Pancreas (tissue), 10 donors: ENCODE measurements around the gene CAMSAP1. TPM values are rescaled to one million over a fixed set of nuclear protein-coding genes. Genes with fewer than 3 reads are reported as not detected.

Source experiments
- ATAC-seq, 4 donors: fragments of 200-7000 bp; cut with Tn5 transposase; one replicate each; pipeline versions ENCODE4 v1.8.0 to v1.9.1; 2020; ENCODE audit warnings: mild to moderate bottlenecking in 4 of 4, moderate library complexity in 4 of 4
- DNase-seq, 6 donors: peaks; one replicate each; pipeline ENCODE4 v3.0.0-alpha.2; 2020
- FAIRE-seq: peaks from 2 replicates; lab custom pipeline; 2012; peaks lifted over from hg19 to GRCh38; lab: Jason Lieb, UNC
- H3K27ac ChIP-seq, 4 donors: fragments of 200-600 bp; sonication (generic); 1 replicate in 3 of 4; 2 replicates in 1 of 4; pipeline versions ENCODE4 v1.5.0 to v1.8.0; 2020
- H3K27me3 ChIP-seq, 4 donors: fragments of 200-600 bp; one replicate each; pipeline ENCODE4 v1.8.0; 2021
- H3K36me3 ChIP-seq, 3 donors: fragments of 200-600 bp; sonication (generic) in 1 of 3; one replicate each; pipeline versions ENCODE4 v1.5.0 to v1.8.0; 2020 to 2021
- H3K4me1 ChIP-seq, 3 donors: fragments of 200-600 bp; one replicate each; pipeline ENCODE4 v1.8.0; 2021
- H3K4me3 ChIP-seq, 4 donors: fragments of 200-600 bp; sonication (generic) in 2 of 4; one replicate each; pipeline versions ENCODE4 v1.5.0 to v1.8.0; 2020 to 2021
- H3K9me3 ChIP-seq, 4 donors: fragments of 200-600 bp; one replicate each; pipeline ENCODE4 v1.8.0; 2021
- WGBS, 2 donors: extraction: QIAGEN DNeasy Blood & Tissue Kit; methylation state at CpG; one replicate each; pipeline ENCODE4 v1.1.7; 2013; 5-methylcytosine and 5-hydroxymethylcytosine counted together
- intact Hi-C, 3 donors: fragments of 100-400 bp; cut with DNase I; formaldehyde crosslinking; loops; one replicate each; pipeline versions ENCODE4 v1.11.1 to v1.14.2; 2022
- polyA plus RNA-seq, 2 donors: library from polyadenylated mRNA; stranded (reverse); fragments of 200-250 nt; gene quantifications; one replicate each; pipeline ENCODE4 v1.2.3, GENCODE V29; 2013
- total RNA-seq, 6 donors: library from RNA; stranded (reverse); fragmentation: NEBNext Ultra II Directional in 4 of 6; extraction: Animal tissue kit (Norgen Biotek cat#: 25700) in 4 of 6; gene quantifications; one replicate each; pipeline versions ENCODE4 v1.2.1 to v1.2.4, GENCODE V29; 2021 to 2023
- TF ChIP-seq, protein P1 (sequence below), 4 donors: fragments of 200-600 bp; sonication (generic) in 3 of 4; IDR thresholded peaks; one replicate each; pipeline versions ENCODE4 v1.5.0 to v1.8.0; 2021; ENCODE audit warnings: antibody characterized with exemption in 4 of 4
- donor health status: healthy with polysubstance abuse.
- donor health status: DM: no; HTN: no; CAD: no; lungs with moderate emphysema.
- donor health status: DM: no; HTN: no; CAD: no.
- donor health status: control.
- donor health status: control.
- donor health status: Bipolar disorder and iron deficiency.
- donor health status: DM: yes; HTN: yes; CAD: no.
- donor health status: DM: no; HTN: no; CAD: no.
- donor health status: DM: no; HTN: no; CAD: no.
- donor health status: DM: yes; HTN: yes; CAD: no.

CAMSAP1 gene
- total and polyA plus RNA-seq, 8 donors, result 3.8 to 20.1 (median 12.7) TPM

DNA sequence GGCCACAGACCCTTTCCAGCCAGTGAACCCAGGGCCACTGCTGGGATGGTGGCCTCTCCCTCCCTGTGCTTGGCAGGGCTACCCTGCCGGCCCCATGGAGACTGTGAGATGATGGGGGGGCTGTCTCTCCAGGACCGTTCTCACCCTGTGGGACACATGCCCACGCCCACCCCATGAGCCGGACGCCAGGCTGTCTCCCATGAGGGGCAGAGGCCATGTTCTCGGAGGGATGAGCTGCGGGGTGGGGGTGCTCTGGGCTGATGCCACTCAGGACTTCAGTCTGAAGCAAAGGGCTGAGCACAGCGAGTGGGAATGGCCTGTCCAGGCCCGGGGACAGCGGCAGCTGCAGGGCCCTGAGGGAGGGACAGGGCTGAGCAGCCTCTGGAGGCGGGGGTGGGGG lies 116.5 kb downstream of the CAMSAP1 start:
- Histone ChIP-seq H3K27ac (no peak overlapping the region), H3K4me3 (no peak overlapping the region), H3K4me1 (no peaks in the 10 kb centered on the region), H3K9me3 (no peaks in the 10 kb centered on the region), H3K27me3 (no peaks in the 10 kb centered on the region), H3K36me3 (no peaks in the 10 kb centered on the region)
- DNase-seq (peak in 1 of 6 donors; percentile 53), ATAC-seq (no peak), FAIRE-seq (no peak)
- TF ChIP-seq, protein P1, sequence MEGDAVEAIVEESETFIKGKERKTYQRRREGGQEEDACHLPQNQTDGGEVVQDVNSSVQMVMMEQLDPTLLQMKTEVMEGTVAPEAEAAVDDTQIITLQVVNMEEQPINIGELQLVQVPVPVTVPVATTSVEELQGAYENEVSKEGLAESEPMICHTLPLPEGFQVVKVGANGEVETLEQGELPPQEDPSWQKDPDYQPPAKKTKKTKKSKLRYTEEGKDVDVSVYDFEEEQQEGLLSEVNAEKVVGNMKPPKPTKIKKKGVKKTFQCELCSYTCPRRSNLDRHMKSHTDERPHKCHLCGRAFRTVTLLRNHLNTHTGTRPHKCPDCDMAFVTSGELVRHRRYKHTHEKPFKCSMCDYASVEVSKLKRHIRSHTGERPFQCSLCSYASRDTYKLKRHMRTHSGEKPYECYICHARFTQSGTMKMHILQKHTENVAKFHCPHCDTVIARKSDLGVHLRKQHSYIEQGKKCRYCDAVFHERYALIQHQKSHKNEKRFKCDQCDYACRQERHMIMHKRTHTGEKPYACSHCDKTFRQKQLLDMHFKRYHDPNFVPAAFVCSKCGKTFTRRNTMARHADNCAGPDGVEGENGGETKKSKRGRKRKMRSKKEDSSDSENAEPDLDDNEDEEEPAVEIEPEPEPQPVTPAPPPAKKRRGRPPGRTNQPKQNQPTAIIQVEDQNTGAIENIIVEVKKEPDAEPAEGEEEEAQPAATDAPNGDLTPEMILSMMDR (IDR thresholded peaks at IDR 0.05), result no peak
- intact Hi-C loops, result no loop called here
- 61 to 74% methylated on average over 11 of the region's 11 CpGs for WGBS, 2 donors

DNA sequence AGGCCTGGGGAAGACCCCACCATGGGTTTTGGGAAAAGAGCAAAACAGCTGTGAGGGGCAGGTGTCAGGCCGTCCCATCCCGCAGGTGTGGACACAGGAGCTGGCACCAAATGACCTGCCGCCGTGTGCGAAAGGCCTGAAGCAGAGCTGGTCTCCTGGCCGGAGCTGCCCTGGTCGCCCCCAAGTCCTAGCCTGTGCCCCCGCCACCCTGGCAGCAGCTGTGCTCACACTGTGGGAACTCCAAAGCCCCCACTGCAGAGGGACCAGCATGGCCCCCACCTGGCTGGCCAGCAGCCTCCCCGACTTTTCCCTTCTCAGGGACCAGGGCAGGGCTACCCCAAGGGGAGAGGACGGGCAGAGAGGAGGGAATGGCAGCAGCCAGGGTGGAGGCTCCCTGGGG lies 117.0 kb downstream of the CAMSAP1 start:
- no peak for ATAC-seq
- H3K36me3 ChIP-seq, result no peaks in the 10 kb centered on the region
- H3K27me3 ChIP-seq, result no peaks in the 10 kb centered on the region
- intact Hi-C loops, result no loop called here
- no peak overlapping the region for H3K4me3 ChIP-seq
- FAIRE-seq, result no peak
- H3K4me1 ChIP-seq, result no peaks in the 10 kb centered on the region
- TF ChIP-seq, protein P1 (IDR thresholded peaks at IDR 0.05), result no peak
- peak in 2 of 6 donors; percentile 7 to 45 for DNase-seq
- WGBS, 2 donors, result 75 to 95% methylated on average over 9 to 10 of the region's 10 CpGs
- H3K9me3 ChIP-seq, result no peaks in the 10 kb centered on the region
- H3K27ac ChIP-seq, result no peak overlapping the region

DNA sequence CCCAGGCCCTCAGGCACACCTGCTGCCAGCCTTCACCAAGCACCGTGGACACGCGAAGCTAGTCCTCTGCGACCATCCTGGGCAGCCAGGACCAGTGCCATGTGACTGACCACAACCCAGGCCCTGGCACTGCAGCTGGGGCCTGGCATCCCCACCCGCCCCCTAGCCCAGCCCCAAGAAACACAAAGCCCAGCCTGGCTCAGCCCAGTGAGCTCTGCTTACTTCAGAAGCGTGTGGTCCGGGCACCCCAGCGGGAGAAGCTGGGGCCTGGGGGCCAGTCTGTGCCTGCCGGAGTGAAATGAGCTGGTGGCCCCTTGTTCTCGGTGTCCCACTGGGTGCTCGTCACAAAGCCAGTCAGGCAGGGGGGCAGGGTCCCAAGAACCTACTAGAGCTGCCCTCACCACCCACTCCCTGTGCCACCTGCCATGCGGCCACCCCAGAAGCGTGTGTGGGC lies 117.5 kb downstream of the CAMSAP1 start:
- no peaks in the 10 kb centered on the region for H3K27me3 ChIP-seq
- no peak overlapping the region for H3K27ac ChIP-seq
- H3K4me1 ChIP-seq, result no peaks in the 10 kb centered on the region
- ATAC-seq (no peak), FAIRE-seq (no peak), DNase-seq (peak in 1 of 6 donors; percentile 61)
- 76 to 91% methylated on average over 13 of the region's 13 CpGs for WGBS, 2 donors
- no peak overlapping the region for H3K4me3 ChIP-seq
- no peaks in the 10 kb centered on the region for H3K9me3 ChIP-seq
- H3K36me3 ChIP-seq, result no peaks in the 10 kb centered on the region
- intact Hi-C loops, result no loop called here
- TF ChIP-seq, protein P1 (IDR thresholded peaks at IDR 0.05), result no peak

GRCh38 chr9:135788576-135789300 lies 118.6 kb downstream of the CAMSAP1 start:
- TF ChIP-seq, protein P1 (IDR thresholded peaks at IDR 0.05), result no peak
- FAIRE-seq (no peak), DNase-seq (peak in 1 of 6 donors; percentile 50), ATAC-seq (no peak)
- H3K36me3 ChIP-seq, result no peaks in the 10 kb centered on the region
- H3K27ac ChIP-seq, result no peak overlapping the region
- no peaks in the 10 kb centered on the region for H3K27me3 ChIP-seq
- WGBS, 2 donors, result 57 to 65% methylated on average over 36 of the region's 36 CpGs
- no peaks in the 10 kb centered on the region for H3K9me3 ChIP-seq
- intact Hi-C loops, result no loop called here
- no peak overlapping the region for H3K4me3 ChIP-seq
- no peaks in the 10 kb centered on the region for H3K4me1 ChIP-seq
